HS-27A (cell line): ENCODE measurements around the gene APOL5.
A peak's percentile ranks its signal among the peaks of the same experiment; 100 is the strongest.
"Not testable (repeated sequence)": the region's sequence is repeated elsewhere in the genome, so short reads cannot be mapped to it uniquely, and the experiment has no call there.

Experiments used
- DNase-seq: peaks from one replicate; pipeline ENCODE4 v3.0.0-alpha.2; 2012; ENCODE audit warnings: low read depth, missing footprints

Gene APOL5, protein sequence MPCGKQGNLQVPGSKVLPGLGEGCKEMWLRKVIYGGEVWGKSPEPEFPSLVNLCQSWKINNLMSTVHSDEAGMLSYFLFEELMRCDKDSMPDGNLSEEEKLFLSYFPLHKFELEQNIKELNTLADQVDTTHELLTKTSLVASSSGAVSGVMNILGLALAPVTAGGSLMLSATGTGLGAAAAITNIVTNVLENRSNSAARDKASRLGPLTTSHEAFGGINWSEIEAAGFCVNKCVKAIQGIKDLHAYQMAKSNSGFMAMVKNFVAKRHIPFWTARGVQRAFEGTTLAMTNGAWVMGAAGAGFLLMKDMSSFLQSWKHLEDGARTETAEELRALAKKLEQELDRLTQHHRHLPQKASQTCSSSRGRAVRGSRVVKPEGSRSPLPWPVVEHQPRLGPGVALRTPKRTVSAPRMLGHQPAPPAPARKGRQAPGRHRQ

DNA sequence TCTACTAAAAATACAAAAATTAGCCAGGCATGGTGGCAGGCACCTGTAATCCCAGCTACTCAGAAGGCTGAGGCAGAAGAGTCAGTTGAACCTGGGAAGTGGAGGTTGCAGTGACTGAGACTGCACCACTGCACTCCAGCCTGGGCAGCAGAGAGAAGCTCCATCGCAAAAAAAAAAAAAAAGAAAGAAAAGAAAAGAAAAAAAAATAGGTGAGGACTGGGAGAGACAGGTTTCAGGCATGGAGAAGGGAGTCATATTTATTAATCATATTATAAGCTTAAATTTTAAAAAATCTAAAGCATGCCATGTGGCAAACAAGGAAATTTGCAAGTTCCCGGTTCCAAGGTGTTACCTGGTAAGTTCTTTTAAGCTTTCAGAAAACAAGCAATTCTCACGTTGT, at the start of gene APOL5:
TSS of gene APOL5 (plus strand) at position 301 of the 400 bp plus-strand sequence. CDS start at position 301, 0 bp downstream.
- DNase-seq, result no peak

DNA sequence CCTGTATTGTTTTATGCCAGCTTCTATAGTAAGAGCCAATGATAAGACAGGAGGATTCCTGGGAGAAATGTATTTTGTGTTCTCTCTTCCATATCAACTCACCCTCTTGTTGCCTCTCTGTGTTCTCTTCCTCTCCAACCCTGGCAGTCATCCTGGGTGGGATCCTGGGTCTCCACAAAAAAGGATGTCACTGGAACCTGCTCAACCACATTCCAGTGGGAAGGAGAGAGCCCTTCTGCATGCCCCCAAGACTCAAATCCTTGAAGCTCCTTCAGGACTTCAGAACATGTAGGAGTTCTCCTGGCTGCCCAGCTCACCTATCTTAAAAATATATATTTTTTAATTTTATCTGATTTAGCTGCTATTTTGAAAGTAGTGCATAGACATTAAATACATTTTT, 43.3 kb upstream of the APOL5 start:
- no peak for DNase-seq

DNA sequence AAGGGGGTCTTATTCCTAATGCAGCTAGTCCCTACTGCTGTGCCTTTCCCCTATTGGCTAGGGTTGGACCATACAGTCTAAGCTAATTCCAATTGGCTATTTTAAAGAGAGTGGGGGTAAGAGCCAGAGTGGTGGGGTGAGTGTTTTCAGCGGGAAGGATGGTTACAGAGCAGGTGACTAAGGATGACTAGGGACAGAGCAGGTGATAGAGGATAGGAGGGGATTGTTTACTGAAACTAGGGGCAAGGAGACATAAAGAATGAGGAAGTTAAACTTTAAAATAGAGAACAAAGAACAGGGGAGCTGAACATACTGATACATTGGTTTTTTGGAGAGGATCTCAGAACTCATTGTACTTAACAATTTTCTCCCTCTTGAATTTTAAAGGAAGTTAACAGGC, 41.6 kb upstream of the APOL5 start:
- DNase-seq, result not testable (repeated sequence)

DNA sequence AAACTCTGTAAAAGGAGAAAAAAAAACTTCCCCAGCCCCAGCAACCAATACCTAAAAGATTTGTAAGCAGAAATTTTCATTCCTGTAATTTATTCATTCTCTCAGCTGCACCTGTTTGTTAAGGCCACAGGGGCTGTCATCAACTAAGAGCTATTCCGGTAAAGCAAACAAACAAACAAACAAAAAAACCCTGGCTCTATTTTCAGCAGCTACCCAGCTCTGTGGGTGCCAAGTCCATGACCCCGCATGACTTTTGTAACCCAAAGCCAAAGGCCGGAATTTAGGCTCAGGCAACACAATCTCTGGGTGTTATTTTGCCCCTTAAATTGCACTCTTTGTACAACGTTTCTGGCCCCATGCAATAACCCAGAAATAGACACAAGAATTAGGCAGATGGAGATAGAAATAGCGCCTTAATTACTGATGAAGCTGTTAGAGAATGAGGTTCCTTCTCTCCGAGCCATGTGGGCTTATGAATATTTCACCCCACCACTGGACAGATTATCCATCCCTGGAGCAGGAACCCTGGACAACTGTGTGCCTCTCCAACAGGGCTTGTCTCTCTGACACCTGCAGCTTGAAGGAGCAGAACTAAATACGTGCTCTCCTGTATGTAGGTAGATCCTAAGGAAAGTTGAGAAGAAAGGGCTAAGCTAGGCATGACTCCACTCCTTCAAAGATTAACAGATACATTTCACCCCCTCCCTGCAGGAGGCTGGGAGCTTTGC, 40.0 kb upstream of the APOL5 start:
- no peak for DNase-seq

DNA sequence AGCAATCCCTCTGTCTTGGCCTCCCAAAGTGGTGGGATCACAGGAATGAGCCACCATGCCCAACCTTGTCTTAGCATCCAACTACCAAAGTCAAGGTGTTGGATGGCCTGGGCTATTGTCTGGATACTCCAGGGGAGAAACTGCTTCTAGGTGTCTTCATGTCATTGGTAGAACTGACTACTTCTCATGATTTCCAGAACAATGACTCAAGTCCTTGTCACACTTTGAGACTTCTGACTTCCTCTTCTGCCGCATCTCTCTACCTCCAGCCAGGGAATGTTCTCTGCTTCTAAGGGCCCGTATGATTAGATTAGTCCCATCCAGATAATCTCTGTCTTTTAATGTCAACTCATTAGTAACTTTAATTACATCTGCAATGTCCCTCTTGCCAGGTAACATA, 38.8 kb upstream of the APOL5 start:
- DNase-seq, result no peak

DNA sequence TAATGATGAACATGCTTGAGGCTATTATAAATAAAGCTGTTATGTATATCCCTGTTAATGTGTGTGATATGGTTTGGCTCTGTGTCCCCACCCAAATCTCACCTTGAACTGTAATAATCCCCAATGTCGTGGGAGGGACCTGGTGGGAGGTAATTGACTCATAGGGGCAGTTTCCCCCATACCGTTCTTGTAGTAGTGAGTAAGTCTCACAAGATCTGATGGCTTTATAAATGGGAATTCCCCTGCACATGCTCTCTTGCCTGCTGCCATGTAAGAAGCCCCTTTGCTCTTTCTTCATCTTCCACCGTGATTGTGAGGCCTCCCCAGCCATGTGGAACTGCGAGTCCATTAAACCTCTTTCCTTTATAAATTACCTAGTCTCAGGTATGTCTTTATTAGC, 38.2 kb upstream of the APOL5 start:
- not testable (repeated sequence) for DNase-seq

DNA sequence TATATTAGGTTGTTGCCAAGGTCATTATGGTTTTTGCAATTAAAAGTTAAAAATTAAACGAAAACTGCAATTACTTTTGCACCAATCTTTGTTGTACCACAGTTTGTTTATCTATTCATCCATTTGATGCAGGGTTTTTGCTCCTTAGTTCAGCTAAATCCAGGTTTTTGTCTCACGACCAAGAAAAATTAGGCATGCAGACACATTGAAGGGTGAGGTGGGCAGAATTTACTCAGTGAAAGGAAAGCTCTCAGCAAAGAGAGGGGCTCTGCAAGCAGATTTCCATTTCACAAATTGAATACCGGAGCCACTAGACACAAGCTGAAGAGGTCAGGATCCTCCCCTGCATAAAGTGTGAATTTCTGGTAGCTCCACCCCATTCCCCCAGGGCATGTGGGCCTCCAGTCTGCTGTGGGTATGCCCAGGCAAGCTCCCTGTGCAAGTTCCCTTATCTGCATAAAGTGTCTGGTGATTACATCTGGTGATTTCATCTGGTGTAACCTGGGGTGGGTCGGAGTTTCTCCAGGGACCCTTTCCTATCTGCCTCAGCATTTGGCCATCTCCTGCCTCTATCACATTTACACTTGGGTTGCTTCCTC, 36.1 kb upstream of the APOL5 start:
- DNase-seq, result no peak

DNA sequence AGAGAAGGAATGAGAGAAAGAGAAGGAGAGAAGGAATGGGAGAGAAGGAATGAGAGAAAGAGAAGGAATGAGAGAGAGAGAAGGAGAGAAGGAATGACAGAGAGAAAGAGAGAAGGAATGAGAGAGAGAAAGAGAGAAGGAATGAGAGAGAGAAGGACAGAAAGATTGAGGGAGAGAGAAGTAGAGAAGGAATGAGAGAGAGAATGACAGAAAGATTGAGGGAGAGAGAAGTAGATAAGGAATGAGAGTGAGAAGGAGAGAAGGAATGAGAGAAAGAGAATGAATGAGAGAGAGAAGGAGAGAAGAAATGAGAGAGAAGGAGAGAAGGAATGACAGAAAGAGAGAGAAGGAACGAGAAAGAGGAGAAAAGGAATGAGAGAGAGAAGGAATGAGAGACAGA, 34.1 kb upstream of the APOL5 start:
- no peak for DNase-seq

DNA sequence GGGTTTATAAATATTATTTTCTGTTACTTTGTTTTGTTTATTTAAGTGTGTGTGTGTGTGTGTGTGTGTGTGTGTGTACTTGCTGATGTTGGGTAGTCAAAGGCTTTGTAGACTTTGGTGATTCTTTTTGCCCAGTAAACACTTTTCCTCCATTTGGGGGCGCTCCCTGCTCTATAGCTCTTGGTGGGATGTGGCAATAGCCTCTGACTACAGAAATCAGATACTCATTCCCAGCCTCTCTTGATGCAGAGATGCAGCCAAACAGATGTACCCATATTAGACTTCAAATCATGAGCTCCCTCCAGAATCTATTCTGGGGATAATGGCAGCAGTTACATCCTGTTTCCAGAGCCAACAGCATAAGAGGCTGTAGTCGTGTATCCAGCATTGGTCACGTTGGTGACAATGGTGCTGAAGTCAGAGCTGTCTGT, 33.4 kb upstream of the APOL5 start:
- no peak for DNase-seq

DNA sequence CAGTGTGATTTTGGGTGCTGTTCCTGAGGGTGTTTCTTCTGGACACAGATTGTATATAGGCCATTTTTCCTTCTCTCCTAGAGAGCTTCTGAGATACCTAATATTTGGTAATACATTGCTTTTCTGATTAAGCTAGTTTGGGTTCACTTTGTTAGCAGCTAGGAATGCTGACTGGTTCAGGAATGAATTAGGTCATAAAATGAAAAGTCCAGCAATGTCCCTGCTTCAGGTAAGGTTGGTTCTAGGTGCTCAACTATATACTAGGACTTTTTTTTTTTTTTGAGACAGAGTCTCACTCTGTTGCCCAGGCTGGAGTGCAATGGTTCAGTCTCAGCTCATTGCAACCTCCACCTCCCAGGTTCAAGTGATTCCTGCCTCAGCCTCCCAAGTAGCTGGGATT, 32.9 kb upstream of the APOL5 start:
- DNase-seq, result no peak

DNA sequence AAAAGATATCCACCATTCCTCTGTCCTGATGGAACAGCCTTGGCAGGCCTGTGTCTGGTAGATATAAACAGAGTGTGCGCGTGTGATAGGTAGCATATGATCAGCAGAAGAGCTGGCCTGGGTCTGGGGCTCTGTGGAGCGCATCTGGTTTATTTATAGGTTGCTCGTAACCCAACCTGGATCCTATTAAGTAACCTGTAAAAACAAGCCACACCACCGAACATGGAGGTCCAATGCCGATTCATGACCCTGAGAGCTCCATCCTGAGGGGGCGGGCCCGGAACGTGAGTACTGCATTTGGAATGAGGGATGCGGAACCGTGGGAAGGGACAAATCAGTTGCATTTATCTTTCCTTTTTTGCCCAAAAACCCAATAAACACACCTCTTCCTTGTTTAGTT, 31.9 kb upstream of the APOL5 start:
- DNase-seq, result no peak

DNA sequence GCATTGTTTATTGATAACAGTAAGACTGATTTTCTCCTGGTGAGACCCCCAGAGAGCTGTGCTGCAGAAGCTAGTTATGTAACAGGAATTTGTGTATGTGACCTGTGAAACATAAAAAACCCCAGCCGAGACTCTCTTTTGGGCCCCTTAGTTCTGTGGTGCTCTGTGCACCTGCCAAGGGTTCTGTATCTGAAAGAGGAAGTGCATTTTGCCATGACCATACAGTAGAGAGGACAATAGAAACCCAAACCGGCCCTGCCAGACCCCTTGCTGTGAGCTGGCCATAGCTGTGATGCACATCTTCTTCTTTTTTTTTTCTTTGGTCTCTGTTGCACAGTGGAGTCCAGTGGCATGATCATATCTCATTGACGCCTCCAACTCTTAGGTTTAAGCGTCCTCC, 31.4 kb upstream of the APOL5 start:
- no peak for DNase-seq

DNA sequence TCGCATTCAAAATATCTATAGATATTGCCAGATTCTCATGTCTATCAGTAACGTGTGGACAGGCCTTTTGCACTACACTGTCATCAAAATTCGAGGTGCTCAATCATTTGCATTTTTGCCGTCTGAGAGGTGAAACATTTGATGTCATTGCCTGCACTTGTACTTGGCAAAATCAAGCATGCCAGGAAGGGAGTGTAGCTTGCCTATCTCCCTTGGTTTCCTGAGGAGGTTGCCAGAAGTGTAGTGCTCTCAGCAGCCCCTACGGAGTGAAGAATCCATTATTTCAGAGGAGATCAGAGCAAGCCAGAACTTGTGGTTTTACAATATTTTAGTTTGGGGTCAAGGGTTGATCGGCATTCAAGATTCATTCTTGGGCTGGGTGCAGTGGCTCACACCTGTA, 30.2 kb upstream of the APOL5 start:
- no peak for DNase-seq

DNA sequence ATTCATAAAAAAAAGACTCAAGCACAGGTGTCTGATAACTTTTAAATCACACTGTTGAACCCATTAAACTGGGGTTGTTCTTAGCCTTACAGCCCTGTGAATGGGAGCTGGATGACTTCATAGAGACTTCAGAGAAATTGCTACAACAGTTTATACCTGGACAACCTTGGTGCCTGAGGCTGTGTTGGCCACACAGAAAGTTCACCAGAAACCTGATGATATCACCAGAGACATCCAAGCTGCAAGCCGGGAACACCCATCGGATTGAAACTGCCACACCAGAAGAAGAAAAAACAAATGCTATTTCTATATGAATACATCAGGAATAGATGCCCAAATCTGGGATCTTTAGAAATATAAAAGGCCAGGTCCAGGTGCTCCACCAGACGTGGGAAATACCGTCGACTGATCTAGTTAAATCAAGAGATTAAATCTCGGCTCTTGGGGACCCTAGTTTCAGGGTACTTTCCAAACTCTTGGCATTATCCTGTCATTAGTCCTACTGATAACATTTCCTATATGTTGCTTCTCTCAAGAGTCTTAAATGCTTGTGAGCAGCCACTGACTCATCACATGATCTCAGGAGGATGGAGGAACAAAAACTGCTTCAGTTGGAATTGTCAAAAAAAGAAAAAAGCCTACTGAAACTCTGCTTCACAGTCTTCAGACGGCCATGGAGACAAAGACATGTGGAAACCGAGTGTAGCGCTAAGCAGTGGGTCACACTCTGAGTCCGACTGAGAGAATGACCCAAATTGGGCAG, 28.6 kb upstream of the APOL5 start:
- DNase-seq, result no peak

DNA sequence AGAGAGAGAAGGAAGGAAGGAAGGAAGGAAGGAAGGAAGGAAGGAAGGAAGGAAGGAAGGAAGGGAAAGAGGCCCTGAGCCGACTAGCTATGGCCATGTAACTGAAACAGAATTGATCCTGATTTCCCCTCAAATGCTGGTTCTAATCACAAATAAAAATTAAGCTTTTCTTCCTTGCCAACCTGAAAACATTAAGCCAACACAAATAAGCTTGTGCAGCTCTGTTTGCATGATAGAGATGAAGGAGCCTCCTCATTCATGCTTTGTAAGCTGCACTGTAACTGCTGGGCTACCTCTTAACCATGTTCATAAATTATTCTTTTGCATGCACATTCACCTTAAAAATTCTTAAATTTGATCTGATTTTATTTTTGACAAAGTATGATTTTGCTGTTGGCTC, 27.7 kb upstream of the APOL5 start:
- no peak for DNase-seq

DNA sequence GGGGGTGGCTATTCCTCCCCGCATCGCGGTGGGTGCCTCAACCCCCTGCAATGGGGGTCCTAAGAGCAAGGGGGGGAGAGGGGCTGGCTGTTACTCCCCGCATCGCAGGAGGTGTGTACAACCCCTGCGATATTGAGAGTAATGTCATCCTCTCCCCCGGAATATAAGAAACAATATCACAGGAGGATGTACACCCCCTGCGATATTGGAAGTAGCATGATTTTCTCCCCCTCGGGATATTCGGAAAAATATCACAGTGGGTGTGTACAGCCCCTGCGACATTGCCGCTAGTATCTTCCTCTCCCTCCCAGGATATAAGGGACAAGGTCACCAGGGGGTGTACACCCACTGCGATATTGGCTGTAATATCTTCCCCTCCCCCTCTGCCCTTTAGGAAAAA, 22.5 kb upstream of the APOL5 start:
- DNase-seq, result no peak

DNA sequence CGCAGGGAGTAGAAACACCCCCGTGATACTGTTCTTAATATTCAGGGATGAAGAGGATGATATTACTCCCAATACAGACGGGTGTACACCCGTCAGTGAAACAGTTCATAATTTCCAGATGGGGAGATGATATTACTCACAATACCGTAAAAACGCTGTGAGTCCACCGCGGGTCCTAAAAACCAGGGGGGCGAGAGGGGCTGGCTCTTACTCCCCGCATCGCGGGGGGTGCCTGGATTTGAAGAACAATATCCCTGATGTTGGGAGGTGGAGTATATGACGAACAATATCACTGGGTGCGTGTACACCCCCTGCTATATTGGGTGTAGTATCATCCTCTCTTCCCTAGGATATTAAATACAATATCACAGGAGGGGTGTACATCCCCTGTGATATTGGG, 20.5 kb upstream of the APOL5 start:
- no peak for DNase-seq

DNA sequence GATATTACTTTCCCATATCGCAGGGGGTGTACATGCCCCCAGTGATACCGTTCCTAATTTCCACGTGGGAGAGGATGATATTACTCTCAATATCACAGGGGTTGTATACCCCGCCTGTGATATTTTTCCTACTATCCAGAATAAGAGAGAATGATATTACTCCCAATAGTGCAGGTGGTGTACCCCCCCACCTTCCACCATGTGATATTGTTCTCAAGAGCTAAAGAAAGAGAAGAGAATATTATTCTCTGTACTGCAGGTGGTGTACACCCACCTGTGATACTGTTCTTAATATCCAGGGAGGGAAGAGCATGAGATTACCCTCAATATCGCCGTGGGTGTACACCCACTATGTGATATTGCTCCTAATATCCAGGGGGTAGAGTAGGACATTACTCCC, 17.8 kb upstream of the APOL5 start:
- not testable (repeated sequence) for DNase-seq

DNA sequence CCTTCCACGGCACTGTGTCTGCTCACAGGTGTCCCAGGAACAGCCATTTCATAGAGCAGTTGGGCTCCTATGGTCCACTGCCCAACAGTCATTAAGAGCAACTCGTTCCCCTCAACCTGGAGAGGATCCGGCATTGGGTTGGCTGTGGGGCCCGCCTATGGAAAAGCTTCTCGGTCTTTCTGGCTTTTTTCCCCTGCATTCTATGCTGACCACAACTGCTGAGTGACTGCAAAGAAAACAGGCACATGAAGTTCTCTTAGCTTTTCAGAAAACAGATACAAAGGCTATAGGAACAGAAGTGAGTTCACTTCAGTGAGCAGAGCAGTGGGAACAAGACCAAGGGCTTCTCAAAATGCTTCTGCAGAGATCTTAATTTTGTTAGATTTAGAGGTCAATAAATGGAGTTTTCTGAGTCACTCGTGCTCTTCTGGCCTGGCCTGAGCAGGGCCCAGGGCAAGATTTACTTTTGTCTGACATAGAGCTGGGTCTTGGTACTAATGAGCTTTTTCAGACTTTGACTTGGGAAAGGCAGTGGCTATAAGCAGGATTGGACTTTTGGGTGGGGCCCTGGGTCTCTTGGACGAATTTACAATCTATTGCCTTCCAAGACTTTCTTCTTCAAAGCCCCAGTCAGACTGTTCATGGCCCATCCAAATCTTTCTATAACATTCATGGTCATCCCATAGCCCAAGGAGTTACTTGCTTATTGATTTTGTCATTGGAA, 13.6 kb upstream of the APOL5 start:
- no peak for DNase-seq

DNA sequence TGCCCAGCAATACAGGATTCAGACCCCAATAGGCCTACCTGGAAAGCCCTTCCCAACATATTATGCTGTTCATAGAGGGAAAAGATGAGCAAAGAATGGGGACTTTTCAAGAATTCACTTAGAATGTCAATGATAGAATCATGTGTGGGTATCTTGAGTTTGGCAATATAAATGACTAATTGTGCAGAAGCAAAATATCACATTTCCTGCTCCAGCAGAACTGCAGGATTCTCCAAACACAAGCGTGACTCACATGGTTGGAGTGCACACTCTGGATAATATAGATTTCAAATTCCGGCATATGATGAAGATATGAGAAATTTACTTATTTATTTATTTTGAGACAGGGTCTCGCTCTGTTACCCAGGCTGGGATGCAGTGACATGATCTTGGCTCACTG, 12.5 kb upstream of the APOL5 start:
- peak; percentile 69 for DNase-seq

DNA sequence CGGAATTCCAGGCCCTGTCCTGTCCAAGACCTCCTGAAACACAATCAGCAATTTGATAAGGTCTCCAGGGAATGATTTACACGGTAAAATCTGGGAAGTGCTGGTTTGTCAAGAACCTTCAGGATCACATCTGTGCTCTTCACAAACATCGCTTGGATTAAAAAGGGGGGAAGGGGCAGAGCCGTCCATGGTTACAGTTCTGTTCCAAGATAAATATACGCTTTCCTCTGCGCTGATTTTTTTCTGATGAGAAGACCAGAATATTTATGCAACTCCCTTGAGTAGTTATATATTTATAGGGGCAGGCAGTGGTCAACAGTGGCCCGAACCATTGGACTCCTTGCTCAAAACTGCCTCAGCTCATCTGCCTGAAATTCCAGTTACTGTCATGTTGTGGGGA, 9.2 kb upstream of the APOL5 start:
- no peak for DNase-seq

DNA sequence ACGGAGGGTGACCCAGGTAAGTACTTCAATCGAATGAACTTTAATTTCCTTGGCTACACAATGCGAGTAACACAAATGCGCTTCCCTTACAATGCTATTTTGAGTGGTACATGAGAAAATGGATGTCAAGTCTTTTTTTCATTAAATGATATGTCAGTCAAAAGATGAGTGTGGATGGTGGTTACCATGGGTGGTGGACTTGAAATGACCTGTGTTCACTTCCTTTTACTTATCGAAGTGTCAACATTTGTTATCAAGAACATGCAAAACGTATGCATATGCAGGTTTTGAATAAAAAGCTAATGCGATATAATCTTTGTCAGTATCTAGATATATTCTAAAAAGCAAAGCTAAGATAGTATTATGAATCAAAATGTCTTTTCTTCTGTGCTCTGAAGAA, 8.8 kb upstream of the APOL5 start:
- no peak for DNase-seq
